Limb (tissue), 2 donors: Measurements from ENCODE around the gene COX8A.
A peak's percentile ranks its signal among the peaks of the same experiment; 100 is the strongest.
"Not testable (repeated sequence)": the region's sequence is repeated elsewhere in the genome, so short reads cannot be mapped to it uniquely, and the experiment has no call there.

Source experiments
- DNase-seq, 2 donors: peaks; one replicate each; pipeline ENCODE4 v3.0.0-alpha.2; 2016; ENCODE audit errors: extremely low spot score in 2 of 2

Gene COX8A

GRCh38 chr11:63974259-63975143 lies at the start of gene COX8A:
COX8A (plus strand) TSS chr11:63974620; CDS start chr11:63974681, 61 bp downstream.
- peak; percentile 95 to 99 for DNase-seq

GRCh38 chr11:63929616-63930015 lies 44.8 kb upstream of the COX8A start:
- no peak for DNase-seq

DNA sequence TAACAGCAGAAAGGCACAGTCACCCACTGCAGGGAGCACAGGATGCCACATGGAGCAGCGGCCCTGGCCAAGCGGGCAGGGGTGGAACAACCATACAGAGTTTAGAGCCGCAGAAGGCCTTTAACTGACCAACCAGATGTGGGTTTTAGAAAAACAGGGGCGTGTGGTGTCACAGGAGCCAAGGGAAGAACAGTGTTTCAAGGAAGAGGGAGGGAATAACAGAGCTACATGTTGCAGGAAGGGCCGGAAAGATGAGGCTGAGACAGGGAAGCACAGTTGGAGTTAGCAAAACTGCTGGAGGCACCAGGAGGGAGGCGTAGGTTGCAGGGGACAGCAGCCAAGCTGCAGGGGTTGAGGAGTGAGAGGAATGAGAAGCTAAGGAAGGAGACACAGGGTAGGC lies 43.4 kb upstream of the COX8A start:
- no peak for DNase-seq

DNA sequence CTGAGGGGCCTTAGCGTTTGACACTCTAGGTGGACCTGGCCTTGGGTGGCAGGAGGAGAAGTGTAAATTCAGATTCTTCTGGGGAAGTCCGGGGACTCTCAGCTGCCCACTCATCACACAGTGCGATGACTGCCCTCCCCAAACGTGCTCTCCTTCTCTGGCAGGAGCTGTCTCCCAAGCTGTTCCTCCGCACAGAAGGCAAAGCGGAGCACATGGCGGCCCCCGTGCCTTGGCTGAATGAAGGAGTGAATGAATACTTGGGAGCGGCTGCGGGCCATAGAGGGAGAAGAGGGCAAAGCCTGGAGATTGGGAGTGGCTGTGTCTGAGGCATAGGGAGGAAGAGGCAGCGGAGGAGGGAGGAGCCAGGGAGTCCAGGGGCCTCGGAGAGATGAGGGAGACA lies 42.5 kb upstream of the COX8A start:
- DNase-seq, result no peak

DNA sequence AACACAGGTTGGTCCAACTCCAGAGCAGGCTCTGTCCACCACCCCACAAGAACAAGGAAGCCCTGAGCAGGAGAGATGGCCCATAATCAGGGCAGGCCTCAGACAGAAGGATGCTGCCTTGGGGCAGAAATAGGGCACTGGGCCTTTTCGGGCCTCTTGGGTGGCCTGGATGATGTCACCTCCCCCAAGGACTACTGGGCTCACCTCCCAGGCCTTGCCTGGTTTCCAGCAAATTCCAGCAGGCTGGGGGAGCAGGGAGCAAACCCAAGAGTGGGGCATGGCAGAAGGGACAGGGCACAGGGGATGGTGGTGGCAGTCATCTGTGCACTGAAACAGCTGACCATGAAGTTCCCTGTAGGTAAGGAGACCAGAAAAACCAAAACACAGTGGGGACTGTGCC lies 41.0 kb upstream of the COX8A start:
- no peak for DNase-seq

DNA sequence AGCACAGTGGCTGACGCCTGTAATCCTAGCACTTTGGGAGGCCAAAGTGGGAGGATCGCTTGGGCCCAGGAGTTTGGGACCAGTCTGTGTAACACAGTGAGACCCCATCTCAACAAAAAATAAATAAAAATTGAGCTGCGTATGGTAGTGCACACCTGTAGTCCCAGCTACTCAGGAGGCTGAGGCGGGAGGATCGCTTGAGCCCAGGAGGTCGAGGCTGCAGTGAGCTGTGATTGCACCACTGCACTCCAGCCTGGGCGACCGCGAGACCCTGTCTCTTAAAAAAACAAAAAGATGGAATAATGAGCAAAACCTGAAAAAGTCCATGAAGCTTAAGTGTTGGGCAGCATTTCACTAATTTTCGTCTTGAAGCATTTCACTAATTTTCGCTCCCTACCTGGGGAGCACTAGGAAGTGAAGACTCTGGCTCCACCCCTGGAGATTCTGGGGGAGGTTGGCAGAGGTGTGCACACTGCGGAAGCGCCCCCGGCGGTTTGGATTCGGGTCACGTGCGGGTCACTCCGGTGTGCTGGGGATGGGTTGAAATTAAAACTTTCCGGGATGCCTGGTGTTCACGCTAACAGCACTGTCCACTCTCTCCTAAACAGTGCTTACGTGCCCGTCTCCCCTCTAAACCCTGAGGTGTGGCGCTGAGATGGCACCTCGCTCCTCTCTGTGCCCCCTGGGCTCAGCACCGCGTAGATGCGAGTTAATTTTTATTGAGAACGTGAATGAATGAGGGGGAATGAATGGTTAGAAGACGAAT lies 36.5 kb upstream of the COX8A start:
- no peak for DNase-seq

GRCh38 chr11:63938479-63939396 lies 35.7 kb upstream of the COX8A start, which contains the start of gene NAA40:
NAA40 (plus strand) TSS chr11:63939002; CDS start chr11:63939097, 95 bp downstream.
- DNase-seq, result peak; percentile 94 to 97

GRCh38 chr11:63939397-63939891 lies 35.0 kb upstream of the COX8A start:
- DNase-seq, result no peak

GRCh38 chr11:63940786-63941185 lies 33.6 kb upstream of the COX8A start:
- no peak for DNase-seq

DNA sequence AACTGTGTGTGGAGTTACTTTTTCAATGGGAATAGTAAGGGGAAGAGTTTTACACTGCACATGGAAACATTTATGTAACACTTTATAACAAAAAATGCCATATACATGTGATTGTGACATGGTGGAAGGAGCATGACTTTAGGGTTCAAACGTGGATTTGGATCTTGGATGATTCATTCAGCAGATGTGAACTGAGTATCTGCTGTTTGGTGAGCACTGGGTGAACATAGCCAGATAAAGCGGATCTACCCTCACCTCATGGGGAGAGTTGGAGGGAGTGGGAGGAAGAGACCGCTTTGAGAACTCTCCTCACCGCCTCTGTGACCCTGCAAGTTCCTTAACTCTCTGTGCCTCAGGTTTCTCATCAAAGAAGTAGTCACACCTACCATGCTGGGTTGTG lies 32.5 kb upstream of the COX8A start:
- no peak for DNase-seq

GRCh38 chr11:63942803-63943202 lies 31.6 kb upstream of the COX8A start:
- DNase-seq, result no peak

GRCh38 chr11:63944987-63945386 lies 29.4 kb upstream of the COX8A start:
- no peak for DNase-seq

DNA sequence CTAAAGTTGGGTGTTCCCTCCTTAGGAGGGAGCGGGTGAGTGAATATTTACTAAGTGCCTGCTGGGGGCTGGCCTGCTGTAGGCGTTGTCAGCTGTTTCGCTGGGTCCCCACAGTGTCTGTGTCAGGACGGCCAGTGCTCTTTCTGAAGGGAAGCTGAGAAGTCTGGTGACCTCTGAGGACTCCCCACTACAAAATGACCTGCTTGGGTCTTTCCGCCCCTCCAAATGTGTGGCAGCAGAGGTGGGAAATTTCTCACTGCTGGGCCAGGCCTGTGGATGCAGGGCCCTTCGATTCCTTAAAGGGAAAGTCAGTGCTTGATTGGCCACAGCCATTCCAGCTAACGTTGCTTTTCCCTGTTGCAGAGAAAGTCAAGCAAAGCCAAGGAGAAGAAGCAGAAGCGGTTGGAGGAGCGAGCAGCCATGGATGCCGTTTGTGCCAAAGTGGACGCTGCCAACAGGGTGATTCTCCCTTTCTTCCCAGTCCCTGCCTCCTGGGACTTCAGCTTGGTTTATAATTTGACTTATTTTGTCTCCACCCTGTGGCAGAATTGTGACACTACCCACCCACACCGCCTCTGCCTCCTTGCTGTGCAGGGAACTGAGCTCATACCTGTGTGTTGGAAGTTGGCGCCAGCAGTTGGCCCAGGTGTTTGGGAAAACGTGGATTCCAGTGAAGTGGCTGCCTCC lies 28.8 kb upstream of the COX8A start:
- DNase-seq, result peak; percentile 73 to 76

DNA sequence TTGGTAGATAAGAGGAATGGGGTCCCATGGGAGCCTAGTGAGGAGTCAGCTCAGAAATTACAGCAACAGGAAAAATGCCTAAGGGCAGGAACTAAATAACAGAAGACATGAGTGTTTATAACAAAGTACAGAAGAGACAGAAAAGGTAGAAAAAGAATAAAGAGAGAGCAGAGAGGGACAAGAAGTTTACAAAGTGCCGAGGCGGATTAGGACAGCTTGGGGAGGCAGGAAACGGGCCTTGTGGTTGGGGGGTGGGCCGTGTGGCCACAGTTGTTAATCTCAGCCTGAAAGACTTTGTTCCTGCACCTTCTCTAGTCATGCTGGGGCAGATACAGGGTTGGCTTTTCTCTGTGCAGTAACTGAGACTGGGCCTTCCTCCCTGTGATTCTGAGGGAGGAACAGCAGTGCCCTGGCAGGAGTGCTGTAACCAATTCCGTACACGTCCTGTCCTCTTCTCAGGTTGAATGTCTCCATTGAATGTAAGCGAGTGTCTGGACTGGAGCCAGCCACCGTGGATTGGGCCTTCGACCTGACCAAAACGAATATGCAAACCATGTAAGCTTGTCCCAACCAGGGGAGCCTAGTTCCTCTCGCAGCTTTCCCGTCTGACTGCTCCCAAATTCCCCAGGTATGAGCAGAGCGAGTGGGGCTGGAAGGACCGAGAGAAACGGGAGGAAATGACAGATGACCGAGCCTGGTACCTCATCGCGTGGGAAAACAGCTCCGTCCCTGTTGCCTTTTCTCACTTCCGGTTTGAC lies 22.5 kb upstream of the COX8A start:
- no peak for DNase-seq

DNA sequence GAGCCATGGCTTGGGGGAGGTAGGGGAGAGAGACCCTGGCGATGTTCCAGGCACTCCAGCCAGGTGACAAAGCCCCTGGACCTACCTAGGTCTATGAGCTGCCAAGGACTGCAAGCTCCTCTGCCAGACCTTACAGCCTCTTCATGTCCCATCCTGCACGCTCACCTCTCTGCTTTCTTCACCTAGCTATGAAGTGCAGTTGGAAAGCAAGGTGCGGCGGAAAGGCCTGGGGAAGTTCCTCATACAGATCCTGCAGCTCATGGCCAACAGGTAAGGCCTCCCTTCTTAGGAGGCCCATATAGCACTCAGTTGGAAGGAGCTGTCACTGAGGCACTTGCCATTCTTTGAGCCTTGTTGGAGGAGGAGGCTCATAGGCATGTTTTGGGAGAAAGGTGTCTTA lies 21.9 kb upstream of the COX8A start:
- no peak for DNase-seq

DNA sequence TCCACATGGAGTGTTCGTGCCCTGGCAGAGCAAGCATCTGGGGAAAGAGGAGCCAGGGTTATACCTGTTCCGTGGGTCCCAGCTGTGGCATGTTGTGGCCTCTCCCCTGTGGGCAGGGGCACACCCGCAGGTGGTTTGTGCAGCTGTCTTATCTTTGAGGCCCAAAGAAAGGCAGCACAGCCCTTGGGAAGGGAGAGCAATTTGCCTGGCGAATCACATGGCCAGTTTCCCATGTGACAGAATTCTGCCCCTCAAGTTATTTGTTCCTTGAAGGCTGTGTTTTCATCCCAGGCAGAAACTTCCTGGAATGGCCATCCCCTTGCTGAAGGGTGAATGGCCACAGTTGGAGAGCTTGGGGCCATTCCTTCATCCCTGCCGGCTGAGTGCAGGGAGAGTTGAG lies 16.4 kb upstream of the COX8A start:
- DNase-seq, result no peak

- DNase-seq, result peak; percentile 80 to 82
These were observed 12.6 kb upstream of the COX8A start for GRCh38 chr11:63961608-63962412.

DNA sequence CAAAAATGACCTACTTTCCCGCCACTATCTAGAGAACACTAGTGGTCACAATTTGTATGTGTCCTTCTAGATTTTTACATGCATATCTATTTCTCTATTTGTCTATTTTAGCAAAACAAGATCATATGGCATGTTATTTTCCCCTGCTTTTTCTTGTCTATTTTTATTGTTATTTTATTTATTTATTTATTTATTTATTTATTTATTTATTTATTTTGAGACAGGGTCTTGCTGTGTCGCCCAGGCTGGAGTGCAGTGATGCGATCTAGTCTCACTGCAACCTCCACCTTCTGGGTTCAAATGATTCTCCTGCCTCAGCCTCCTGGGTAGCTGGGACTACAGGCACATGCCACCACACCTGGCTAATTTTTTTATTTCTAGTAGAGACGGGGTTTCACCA lies 10.5 kb upstream of the COX8A start:
- DNase-seq, result not testable (repeated sequence)

- no peak for DNase-seq
These were observed 8.0 kb upstream of the COX8A start for GRCh38 chr11:63966444-63966843.
